Germinal center (tissue), 1 donor: ENCODE results near the gene NAPB.
"Not testable (repeated sequence)": the region's sequence is repeated elsewhere in the genome, so short reads cannot be mapped to it uniquely, and the experiment has no call there.

Experiments used
- DNase-seq: peaks from one replicate; pipeline ENCODE4 v3.0.0; 2012; ENCODE audit warnings: mixed read lengths, low spot score

Gene NAPB

GRCh38 chr20:23420943-23421931, at the start of gene NAPB:
TSS of gene NAPB (minus strand) at chr20:23421488. CDS start at chr20:23421402, 86 bp downstream.
- peak; percentile 92 for DNase-seq

- not testable (repeated sequence) for DNase-seq
Measured at GRCh38 chr20:23466961-23467360, 45.7 kb upstream of the NAPB start.

GRCh38 chr20:23461180-23461579, 39.9 kb upstream of the NAPB start:
- no peak for DNase-seq

- DNase-seq = no peak
Measured at GRCh38 chr20:23459461-23460150, 38.3 kb upstream of the NAPB start.

- no peak for DNase-seq
Measured at GRCh38 chr20:23456873-23457272, 35.6 kb upstream of the NAPB start.

- DNase-seq = no peak
Measured at GRCh38 chr20:23456409-23456808, 35.1 kb upstream of the NAPB start.

- no peak for DNase-seq
Measured at GRCh38 chr20:23455639-23456038, 34.4 kb upstream of the NAPB start.

GRCh38 chr20:23454816-23455215, 33.5 kb upstream of the NAPB start:
- DNase-seq = no peak

GRCh38 chr20:23453549-23454543, 32.6 kb upstream of the NAPB start:
- DNase-seq = no peak

GRCh38 chr20:23452776-23453175, 31.5 kb upstream of the NAPB start, which contains the start of gene CST11:
TSS of gene CST11 (minus strand) at chr20:23452876. CDS start at chr20:23452811, 65 bp downstream.
- DNase-seq = no peak

- no peak for DNase-seq
Measured at GRCh38 chr20:23451956-23452487, 30.7 kb upstream of the NAPB start.

- DNase-seq = no peak
Measured at GRCh38 chr20:23450877-23451276, 29.6 kb upstream of the NAPB start.

GRCh38 chr20:23449421-23449820, 28.1 kb upstream of the NAPB start:
- DNase-seq = no peak

GRCh38 chr20:23448167-23448566, 26.9 kb upstream of the NAPB start:
- no peak for DNase-seq

- no peak for DNase-seq
Measured at GRCh38 chr20:23446505-23446904, 25.2 kb upstream of the NAPB start.

GRCh38 chr20:23445596-23446217, 24.4 kb upstream of the NAPB start:
- DNase-seq = no peak

GRCh38 chr20:23444859-23445258, 23.6 kb upstream of the NAPB start:
- DNase-seq = no peak

- DNase-seq = no peak
Measured at GRCh38 chr20:23442436-23442835, 21.1 kb upstream of the NAPB start.

- DNase-seq = peak; percentile 67
Measured at GRCh38 chr20:23441850-23442313, 20.6 kb upstream of the NAPB start.

GRCh38 chr20:23440004-23440403, 18.7 kb upstream of the NAPB start:
- no peak for DNase-seq

GRCh38 chr20:23438661-23439060, 17.4 kb upstream of the NAPB start:
- no peak for DNase-seq
